Measurements from ENCODE around the gene CISH.

CISH gene

GRCh38 chr3:50612970-50613846, 1.6 kb upstream of the CISH start:
- H3K27ac ChIP-seq: no peak overlapping the region
- no peak for TF ChIP-seq ZFX (IDR thresholded peaks at IDR 0.05)
- TF ChIP-seq, protein P1, sequence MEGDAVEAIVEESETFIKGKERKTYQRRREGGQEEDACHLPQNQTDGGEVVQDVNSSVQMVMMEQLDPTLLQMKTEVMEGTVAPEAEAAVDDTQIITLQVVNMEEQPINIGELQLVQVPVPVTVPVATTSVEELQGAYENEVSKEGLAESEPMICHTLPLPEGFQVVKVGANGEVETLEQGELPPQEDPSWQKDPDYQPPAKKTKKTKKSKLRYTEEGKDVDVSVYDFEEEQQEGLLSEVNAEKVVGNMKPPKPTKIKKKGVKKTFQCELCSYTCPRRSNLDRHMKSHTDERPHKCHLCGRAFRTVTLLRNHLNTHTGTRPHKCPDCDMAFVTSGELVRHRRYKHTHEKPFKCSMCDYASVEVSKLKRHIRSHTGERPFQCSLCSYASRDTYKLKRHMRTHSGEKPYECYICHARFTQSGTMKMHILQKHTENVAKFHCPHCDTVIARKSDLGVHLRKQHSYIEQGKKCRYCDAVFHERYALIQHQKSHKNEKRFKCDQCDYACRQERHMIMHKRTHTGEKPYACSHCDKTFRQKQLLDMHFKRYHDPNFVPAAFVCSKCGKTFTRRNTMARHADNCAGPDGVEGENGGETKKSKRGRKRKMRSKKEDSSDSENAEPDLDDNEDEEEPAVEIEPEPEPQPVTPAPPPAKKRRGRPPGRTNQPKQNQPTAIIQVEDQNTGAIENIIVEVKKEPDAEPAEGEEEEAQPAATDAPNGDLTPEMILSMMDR (conservative IDR thresholded peaks at IDR 0.05): no peak

- H3K27ac ChIP-seq: peak overlapping the region; percentile 70
Observed at GRCh38 chr3:50612234-50612882, 784 bp upstream of the CISH start.

DNA sequence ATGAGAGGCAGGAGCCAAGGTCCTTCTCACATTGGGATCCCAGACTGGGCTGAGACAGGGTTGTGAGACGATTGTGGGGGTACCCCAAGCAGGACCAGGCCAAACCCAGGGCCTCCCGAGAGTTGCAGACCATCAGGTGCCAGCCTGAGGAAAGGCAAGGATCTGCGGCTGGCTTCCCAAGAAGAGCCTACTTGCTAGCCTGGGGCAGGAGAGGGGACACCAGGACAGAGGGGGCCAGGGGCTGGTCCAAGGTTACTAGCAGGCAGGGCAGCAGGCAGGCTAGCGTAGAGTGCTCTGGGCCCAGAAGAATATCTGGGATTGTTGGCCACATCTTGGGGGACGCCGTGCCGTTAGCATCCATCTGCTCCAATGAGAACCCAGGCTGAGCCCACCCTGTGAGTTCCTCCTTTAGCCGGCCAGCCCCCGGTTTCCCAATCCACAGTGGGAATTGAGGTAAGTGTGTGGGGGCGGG, 546 bp downstream of the CISH start:
- TF ChIP-seq, protein P1 (conservative IDR thresholded peaks at IDR 0.05): no peak
- TF ChIP-seq ZFX (IDR thresholded peaks at IDR 0.05): no peak
- peak overlapping the region; percentile 70 for H3K27ac ChIP-seq

More at GRCh38 chr3:50612234-50612882, 784 bp upstream of the CISH start:
- no peak for TF ChIP-seq ZFX (IDR thresholded peaks at IDR 0.05)
- TF ChIP-seq, protein P1 (conservative IDR thresholded peaks at IDR 0.05): no peak

GRCh38 chr3:50610181-50610971, 1.2 kb downstream of the CISH start:
- no peak overlapping the region for H3K27ac ChIP-seq
- TF ChIP-seq, protein P1 (conservative IDR thresholded peaks at IDR 0.05): no peak
- TF ChIP-seq ZFX (IDR thresholded peaks at IDR 0.05): no peak

DNA sequence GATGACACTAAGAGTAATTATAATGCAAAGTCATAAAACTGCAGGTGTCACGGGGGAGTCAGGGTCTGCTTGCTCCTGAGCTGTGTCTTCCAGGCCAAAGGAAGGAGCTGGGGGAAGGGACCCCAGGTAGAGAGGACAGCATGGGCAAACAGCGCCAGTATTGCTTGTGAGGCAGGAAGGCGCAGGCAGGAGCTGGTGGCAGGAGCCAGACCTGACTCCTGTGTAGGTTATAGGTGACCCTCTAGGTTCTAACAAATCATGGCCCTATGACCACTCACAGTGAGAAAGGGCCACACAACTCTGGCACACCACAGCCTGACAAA, 1.9 kb downstream of the CISH start:
- no peak overlapping the region for H3K27ac ChIP-seq
- TF ChIP-seq, protein P1 (conservative IDR thresholded peaks at IDR 0.05): no peak
- no peak for TF ChIP-seq ZFX (IDR thresholded peaks at IDR 0.05)

DNA sequence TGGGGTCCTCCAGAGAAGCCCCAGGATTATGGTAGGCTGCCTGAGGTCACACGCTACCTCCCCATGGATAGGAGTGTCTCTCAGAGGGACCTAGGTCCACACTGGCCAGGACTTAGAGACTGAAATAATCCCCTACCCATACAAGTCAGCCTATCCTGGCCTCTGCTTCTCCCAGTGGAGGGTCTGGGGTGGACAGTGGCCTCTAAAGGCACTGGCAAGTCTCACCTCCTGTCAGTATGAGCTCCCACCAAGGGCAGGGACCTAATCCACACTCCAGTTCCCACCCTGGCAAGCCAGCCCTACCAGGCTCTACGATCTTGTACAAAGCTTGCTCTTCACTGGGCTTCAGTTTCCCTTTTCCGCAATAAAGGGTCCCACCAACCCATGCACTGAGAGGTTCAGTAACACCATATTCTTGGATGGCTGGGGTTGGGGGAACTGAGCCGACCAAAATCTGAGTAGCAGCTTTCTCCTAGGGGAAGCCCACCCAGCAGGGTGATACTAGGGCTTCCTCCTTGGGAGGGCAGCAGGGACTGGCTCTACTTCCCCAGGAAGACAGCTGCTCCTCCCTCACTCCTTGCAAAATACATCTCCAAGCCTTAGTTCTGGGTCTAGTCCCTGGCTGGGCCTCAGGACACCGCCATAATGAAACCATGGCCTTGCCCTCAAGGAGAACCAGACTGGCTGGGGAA, 2.4 kb downstream of the CISH start:
- H3K27ac ChIP-seq: no peak overlapping the region
- TF ChIP-seq, protein P1 (conservative IDR thresholded peaks at IDR 0.05): no peak
